SK-N-SH treated with all-trans-retinoic acid at 6 μM for 48 hours (cell line): Measurements from ENCODE around the gene PTPRC.

Experiments
- ATAC-seq: fragments of 200-7000 bp; cut with Tn5 transposase; 3 replicates; pipeline ENCODE4 v1.9.1; 2020; ENCODE audit warnings: mild to moderate bottlenecking, moderate library complexity
- ARNTL ChIP-seq: fragments of 450-650 bp; formaldehyde crosslinking; IDR thresholded peaks from 2 replicates; pipeline ENCODE4 v1.5.0; 2020; ENCODE audit warnings: low read depth, mild to moderate bottlenecking, moderate library complexity, borderline replicate concordance
- BACH2 ChIP-seq: fragments of 250-450 bp; sonication (Bioruptor Pico); IDR thresholded peaks from 2 replicates; pipeline ENCODE4 v1.9.0; 2021; ENCODE audit warnings: mild to moderate bottlenecking, borderline replicate concordance
- CREB5 ChIP-seq: fragments of 250-450 bp; sonication (Bioruptor Pico); IDR thresholded peaks from 2 replicates; pipeline ENCODE4 v1.5.1; 2020; ENCODE audit warnings: low read depth, mild to moderate bottlenecking, moderate library complexity
- CSDC2 ChIP-seq: fragments of 250-450 bp; sonication (Bioruptor Pico); IDR thresholded peaks from 2 replicates; pipeline ENCODE4 v1.5.0; 2020; ENCODE audit warnings: mild to moderate bottlenecking, moderate library complexity
- CSRNP3 ChIP-seq: fragments of 250-450 bp; sonication (Bioruptor Pico); IDR thresholded peaks from 2 replicates; pipeline ENCODE4 v1.5.1; 2021; ENCODE audit warnings: mild to moderate bottlenecking, moderate library complexity
- ESRRG ChIP-seq: fragments of 250-450 bp; sonication (Bioruptor Pico); IDR thresholded peaks from 2 replicates; pipeline ENCODE4 v1.6.1; 2021; ENCODE audit warnings: mild to moderate bottlenecking
- GLIS3 ChIP-seq: fragments of 250-450 bp; sonication (Bioruptor Pico); IDR thresholded peaks from 2 replicates; pipeline ENCODE4 v1.5.0; 2020; ENCODE audit warnings: mild to moderate bottlenecking, moderate library complexity
- ISL1 ChIP-seq: fragments of 250-450 bp; sonication (Bioruptor Pico); IDR thresholded peaks from 2 replicates; pipeline ENCODE4 v2.1.2; 2022; ENCODE audit warnings: mild to moderate bottlenecking, moderate library complexity
- OSR1 ChIP-seq: fragments of 250-450 bp; sonication (Bioruptor Pico); IDR thresholded peaks from 2 replicates; pipeline ENCODE4 v1.8.0; 2022; ENCODE audit warnings: moderate library complexity, mild to moderate bottlenecking, inconsistent platforms
- POU6F1 ChIP-seq: fragments of 250-450 bp; sonication (Bioruptor Pico); IDR thresholded peaks from 2 replicates; pipeline ENCODE4 v1.8.0; 2021; ENCODE audit warnings: low read depth, mild to moderate bottlenecking, moderate library complexity, borderline replicate concordance
- PPARA ChIP-seq: fragments of 250-450 bp; sonication (Bioruptor Pico); IDR thresholded peaks from 2 replicates; pipeline ENCODE4 v1.5.0; 2020; ENCODE audit warnings: mild to moderate bottlenecking, borderline replicate concordance
- RARB ChIP-seq: fragments of 250-450 bp; sonication (Bioruptor Pico); IDR thresholded peaks from 2 replicates; pipeline ENCODE4 v1.8.0; 2021; ENCODE audit warnings: mild to moderate bottlenecking, moderate library complexity
- SNAI2 ChIP-seq: fragments of 250-450 bp; sonication (Bioruptor Pico); IDR thresholded peaks from 2 replicates; pipeline ENCODE4 v1.5.0; 2020; ENCODE audit warnings: mild to moderate bottlenecking, moderate library complexity
- TCF4 ChIP-seq: fragments of 250-450 bp; sonication (Bioruptor Pico); IDR thresholded peaks from 2 replicates; pipeline ENCODE4 v1.8.0; 2021; ENCODE audit warnings: mild to moderate bottlenecking, moderate library complexity, borderline replicate concordance
- ZC3H10 ChIP-seq: fragments of 250-450 bp; sonication (Bioruptor Pico); IDR thresholded peaks from 2 replicates; pipeline ENCODE4 v1.5.1; 2021; ENCODE audit warnings: mild to moderate bottlenecking, moderate library complexity
- ZFP30 ChIP-seq: fragments of 450-650 bp; formaldehyde crosslinking; IDR thresholded peaks from 2 replicates; pipeline ENCODE4 v1.5.0; 2022; ENCODE audit warnings: mild to moderate bottlenecking, moderate library complexity
- ZNF565 ChIP-seq: fragments of 450-650 bp; formaldehyde crosslinking; conservative IDR thresholded peaks from 2 replicates; pipeline ENCODE4 v1.5.0; 2020; ENCODE audit warnings: low read depth, mild to moderate bottlenecking, moderate library complexity
- ZNF70 ChIP-seq: fragments of 450-650 bp; formaldehyde crosslinking; IDR thresholded peaks from 2 replicates; pipeline ENCODE4 v1.5.0; 2020; ENCODE audit warnings: mild to moderate bottlenecking, moderate library complexity
- ZNF8 ChIP-seq: fragments of 450-650 bp; formaldehyde crosslinking; IDR thresholded peaks from 2 replicates; pipeline ENCODE4 v1.5.0; 2020; ENCODE audit warnings: mild to moderate bottlenecking, moderate library complexity
- TF ChIP-seq, protein P1 (sequence below): fragments of 250-450 bp; sonication (Bioruptor Pico); IDR thresholded peaks from 2 replicates; pipeline ENCODE4 v1.5.0; 2020; ENCODE audit warnings: mild to moderate bottlenecking, moderate library complexity

The PTPRC gene

DNA sequence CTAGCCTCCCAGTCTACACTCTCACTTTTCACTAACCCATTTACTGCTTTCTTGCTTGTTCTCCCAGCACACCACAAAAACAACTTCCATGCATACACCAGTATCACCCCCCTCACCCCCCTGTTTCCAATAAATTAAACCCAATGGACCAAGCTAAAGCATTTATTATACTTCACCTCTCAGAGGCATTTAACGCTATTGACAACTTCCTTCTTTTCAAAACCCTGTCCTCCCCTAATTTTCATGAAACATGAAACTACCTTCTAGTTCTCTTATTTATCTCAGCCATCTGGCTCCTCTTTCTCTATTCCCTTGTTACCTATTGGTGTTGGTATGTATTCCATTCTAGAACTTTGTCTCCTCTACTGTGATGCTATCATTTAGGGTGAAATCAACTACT lies 32.3 kb downstream of the PTPRC start:
- no peak for TF ChIP-seq SNAI2 (CRISPR knock-in tag)
- ATAC-seq, result no peak

DNA sequence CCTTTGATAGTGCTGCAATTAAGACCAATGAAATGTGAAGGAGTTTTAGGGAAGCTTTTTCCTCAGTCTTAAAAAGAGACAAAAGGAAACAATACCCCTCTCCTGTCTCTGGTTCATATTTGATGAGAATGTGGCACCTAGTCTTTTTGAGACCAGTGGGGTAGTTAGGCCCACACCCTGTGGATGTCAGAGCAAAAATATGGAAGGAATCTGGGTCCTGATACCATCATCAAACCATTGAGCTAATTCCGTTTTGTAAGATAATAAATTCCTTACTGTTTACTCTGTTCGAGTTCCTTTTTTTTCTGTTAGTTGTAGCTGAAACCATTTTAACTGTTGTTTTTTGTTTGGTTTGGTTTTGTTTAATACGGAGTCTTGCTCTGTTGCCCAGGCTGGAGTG lies 33.3 kb downstream of the PTPRC start:
- peak; percentile 31; the same call in 2 of the 3 replicates for ATAC-seq
- TF ChIP-seq ESRRG (CRISPR knock-in tag), result no peak
- no peak for TF ChIP-seq SNAI2 (CRISPR knock-in tag)
- no peak for TF ChIP-seq OSR1
- no peak for TF ChIP-seq POU6F1 (CRISPR knock-in tag)
- no peak for TF ChIP-seq GLIS3 (CRISPR knock-in tag)
- TF ChIP-seq CREB5 (CRISPR knock-in tag), result no peak
- no peak for TF ChIP-seq ZFP30 (CRISPR knock-in tag)
- TF ChIP-seq CSDC2 (CRISPR knock-in tag), result no peak
- TF ChIP-seq PPARA (CRISPR knock-in tag), result no peak
- no peak for TF ChIP-seq ARNTL
- TF ChIP-seq, protein P1, sequence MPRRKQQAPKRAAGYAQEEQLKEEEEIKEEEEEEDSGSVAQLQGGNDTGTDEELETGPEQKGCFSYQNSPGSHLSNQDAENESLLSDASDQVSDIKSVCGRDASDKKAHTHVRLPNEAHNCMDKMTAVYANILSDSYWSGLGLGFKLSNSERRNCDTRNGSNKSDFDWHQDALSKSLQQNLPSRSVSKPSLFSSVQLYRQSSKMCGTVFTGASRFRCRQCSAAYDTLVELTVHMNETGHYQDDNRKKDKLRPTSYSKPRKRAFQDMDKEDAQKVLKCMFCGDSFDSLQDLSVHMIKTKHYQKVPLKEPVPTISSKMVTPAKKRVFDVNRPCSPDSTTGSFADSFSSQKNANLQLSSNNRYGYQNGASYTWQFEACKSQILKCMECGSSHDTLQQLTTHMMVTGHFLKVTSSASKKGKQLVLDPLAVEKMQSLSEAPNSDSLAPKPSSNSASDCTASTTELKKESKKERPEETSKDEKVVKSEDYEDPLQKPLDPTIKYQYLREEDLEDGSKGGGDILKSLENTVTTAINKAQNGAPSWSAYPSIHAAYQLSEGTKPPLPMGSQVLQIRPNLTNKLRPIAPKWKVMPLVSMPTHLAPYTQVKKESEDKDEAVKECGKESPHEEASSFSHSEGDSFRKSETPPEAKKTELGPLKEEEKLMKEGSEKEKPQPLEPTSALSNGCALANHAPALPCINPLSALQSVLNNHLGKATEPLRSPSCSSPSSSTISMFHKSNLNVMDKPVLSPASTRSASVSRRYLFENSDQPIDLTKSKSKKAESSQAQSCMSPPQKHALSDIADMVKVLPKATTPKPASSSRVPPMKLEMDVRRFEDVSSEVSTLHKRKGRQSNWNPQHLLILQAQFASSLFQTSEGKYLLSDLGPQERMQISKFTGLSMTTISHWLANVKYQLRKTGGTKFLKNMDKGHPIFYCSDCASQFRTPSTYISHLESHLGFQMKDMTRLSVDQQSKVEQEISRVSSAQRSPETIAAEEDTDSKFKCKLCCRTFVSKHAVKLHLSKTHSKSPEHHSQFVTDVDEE (CRISPR knock-in tag), result no peak
- no peak for TF ChIP-seq TCF4
- no peak for TF ChIP-seq ZNF8 (CRISPR knock-in tag)

DNA sequence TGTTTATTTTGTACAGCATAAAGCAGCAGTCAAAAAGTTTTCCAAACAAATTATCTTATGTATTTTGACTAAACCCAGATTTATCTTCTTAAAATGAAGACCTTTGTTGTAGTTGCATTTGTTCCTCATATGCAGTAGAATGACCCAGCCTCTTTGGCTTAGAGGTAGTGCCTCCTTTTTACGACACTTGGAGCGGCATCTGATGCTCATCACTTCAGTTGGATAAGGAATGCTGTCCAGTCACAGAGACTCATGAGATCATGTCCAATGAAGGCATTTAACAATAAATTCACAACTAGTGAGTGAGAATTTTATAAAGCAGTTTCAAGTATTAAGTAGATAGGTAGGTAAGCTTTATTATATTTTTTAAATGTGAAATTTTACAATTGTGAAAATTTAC lies 35.2 kb downstream of the PTPRC start:
- no peak for ATAC-seq
- no peak for TF ChIP-seq ZNF565 (CRISPR knock-in tag)
- no peak for TF ChIP-seq ISL1 (CRISPR knock-in tag)
- TF ChIP-seq CSRNP3 (CRISPR knock-in tag), result no peak
- TF ChIP-seq RARB, result no peak
- TF ChIP-seq POU6F1 (CRISPR knock-in tag), result no peak
- TF ChIP-seq CSDC2 (CRISPR knock-in tag), result no peak
- TF ChIP-seq ESRRG (CRISPR knock-in tag), result no peak
- no peak for TF ChIP-seq CREB5 (CRISPR knock-in tag)
- TF ChIP-seq BACH2 (CRISPR knock-in tag), result no peak
- TF ChIP-seq SNAI2 (CRISPR knock-in tag), result no peak
- no peak for TF ChIP-seq ZNF70 (CRISPR knock-in tag)
- TF ChIP-seq PPARA (CRISPR knock-in tag), result no peak
- no peak for TF ChIP-seq ARNTL
- TF ChIP-seq ZC3H10, result no peak
- no peak for TF ChIP-seq OSR1
